ENCODE data around the gene DDX21. TPM values are rescaled to one million over a fixed set of nuclear protein-coding genes. Genes with fewer than 3 reads are reported as not detected.

DDX21 gene
- total RNA-seq, 2 experiments from 2014 or later = 80.4 to 143 TPM

Other genes with a start within 250 kb of the DDX21 start
- 100 to 1,000 TPM in 1 of 2 experiments, 10 to 100 TPM in 1; 86.7 to 107 TPM for gene CCAR1, start 234.9 kb upstream of the DDX21 start, total RNA-seq
- under 1 TPM; 0.29 to 0.33 TPM for gene STOX1, start 128.6 kb upstream of the DDX21 start, total RNA-seq
- 10 to 100 TPM; 46.6 to 48.3 TPM for gene DDX50, start 54.9 kb upstream of the DDX21 start, total RNA-seq
- gene KIFBP, start 32.6 kb downstream of the DDX21 start, total RNA-seq = 10 to 100 TPM; 16.0 to 23.1 TPM
- gene SRGN, start 131.9 kb downstream of the DDX21 start, total RNA-seq = 100 to 1,000 TPM; 366 to 616 TPM
- gene VPS26A, start 168.0 kb downstream of the DDX21 start, total RNA-seq = 10 to 100 TPM; 53.6 to 58.1 TPM
- 10 to 100 TPM; 46.9 to 59.0 TPM for gene SUPV3L1, start 224.1 kb downstream of the DDX21 start, total RNA-seq